Stimulated activated CD4-positive, alpha-beta T cell treated with anti-CD3 and anti-CD28 coated beads, TNF-alpha, amount 100 ng/mL, for 1 hour (primary cell): ENCODE measurements around the gene DLD.
"Not testable (repeated sequence)": the region's sequence is repeated elsewhere in the genome, so short reads cannot be mapped to it uniquely, and the experiment has no call there.

Experiments used
- DNase-seq, 3 donors: peaks; one replicate each; pipeline ENCODE4 v3.0.0-alpha.2; 2020; ENCODE audit warnings: low read depth in 3 of 3, low spot score in 1 of 3

DLD gene, protein sequence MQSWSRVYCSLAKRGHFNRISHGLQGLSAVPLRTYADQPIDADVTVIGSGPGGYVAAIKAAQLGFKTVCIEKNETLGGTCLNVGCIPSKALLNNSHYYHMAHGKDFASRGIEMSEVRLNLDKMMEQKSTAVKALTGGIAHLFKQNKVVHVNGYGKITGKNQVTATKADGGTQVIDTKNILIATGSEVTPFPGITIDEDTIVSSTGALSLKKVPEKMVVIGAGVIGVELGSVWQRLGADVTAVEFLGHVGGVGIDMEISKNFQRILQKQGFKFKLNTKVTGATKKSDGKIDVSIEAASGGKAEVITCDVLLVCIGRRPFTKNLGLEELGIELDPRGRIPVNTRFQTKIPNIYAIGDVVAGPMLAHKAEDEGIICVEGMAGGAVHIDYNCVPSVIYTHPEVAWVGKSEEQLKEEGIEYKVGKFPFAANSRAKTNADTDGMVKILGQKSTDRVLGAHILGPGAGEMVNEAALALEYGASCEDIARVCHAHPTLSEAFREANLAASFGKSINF

DNA sequence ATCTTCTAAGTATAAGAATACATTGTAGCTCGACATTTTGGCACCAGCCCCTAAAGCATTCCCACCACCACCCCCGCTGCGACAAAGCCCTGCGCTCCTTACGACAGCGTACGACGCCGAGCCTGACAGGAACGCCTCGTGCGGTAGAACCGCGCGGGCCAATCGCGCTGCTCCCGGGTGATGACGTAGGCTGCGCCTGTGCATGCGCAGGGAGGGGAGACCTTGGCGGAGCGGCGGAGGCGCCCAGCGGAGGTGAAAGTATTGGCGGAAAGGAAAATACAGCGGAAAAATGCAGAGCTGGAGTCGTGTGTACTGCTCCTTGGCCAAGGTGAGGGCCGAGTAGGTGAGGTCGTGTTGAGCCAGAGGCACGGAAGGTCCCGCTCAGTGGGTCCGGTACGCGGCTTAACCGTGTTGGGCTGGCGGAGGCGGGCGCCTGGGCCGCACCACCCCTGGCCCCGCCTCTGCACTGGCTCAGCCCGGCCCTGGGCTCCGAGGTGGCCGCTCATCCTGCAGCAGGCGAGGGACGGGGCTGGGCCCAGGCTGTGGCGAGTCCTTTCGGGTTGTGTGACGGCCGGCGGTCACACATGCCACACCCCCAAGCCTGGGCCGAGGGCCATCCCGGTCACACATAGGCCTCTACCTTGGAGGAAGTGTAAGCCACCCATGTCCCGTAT, at the start of gene DLD:
DLD (plus strand) TSS at position 222 of the 674 bp plus-strand sequence; CDS start at position 290, 68 bp downstream.
- peak; percentile 77 to 83 (median 80) for DNase-seq

GRCh38 chr7:107842213-107842612, 48.8 kb upstream of the DLD start:
- DNase-seq, result no peak

DNA sequence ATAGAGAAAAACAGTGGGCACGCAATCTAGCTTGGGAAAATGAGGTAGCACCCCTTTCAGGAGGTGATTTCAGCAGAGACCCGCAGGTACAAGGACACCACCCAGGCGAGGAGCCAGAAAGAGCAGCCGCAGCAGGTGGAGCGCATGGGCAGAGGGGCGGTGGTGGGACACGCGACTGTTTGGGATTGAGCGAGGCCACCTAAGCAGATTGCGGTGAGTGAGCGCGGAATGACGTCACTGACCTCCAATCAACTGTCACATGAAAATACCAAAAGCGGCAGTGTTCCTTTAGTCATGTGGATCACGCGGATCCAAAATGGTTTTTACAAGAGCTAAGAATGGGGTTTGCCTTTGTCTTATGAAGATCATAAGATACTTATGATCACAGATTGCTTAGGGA, 47.8 kb upstream of the DLD start:
- DNase-seq, result no peak

DNA sequence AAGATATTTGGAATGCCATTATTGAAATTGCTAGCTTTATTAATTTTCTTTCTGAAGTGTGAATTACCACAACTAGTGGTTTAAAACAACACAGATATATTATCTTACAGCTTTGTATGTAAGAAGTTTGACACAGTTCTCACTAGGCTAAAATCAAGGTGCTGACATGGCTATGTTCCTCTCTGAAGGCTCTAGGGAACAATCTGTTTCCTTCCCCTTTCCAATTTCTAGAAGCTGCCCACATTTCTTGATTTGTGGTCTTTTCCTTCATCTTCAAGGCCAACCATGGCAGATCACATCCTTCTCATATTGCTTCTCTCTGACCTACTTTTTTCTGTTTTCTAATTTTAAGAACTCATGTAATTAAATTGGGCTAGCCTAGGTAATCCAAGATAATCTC, 44.7 kb upstream of the DLD start:
- DNase-seq, result no peak

GRCh38 chr7:107847168-107847835, 43.7 kb upstream of the DLD start:
- no peak for DNase-seq

GRCh38 chr7:107847836-107848175, 43.2 kb upstream of the DLD start:
- not testable (repeated sequence) for DNase-seq

DNA sequence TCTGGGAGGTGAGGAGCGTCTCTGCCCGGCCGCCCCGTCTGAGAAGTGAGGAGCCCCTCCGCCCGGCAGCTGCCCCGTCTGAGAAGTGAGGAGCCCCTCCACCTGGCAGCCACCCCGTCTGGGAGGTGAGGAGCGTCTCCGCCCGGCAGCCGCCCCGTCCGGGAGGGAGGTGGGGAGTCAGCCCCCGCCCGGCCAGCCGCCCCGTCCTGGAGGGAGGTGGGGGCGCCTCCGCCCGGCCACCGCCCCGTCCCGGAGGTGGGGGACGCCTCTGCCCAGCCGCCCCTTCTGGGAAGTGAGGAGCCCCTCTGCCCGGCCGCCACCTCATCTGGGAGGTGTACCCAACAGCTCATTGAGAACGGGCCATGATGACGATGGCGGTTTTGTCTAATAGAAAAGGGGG, 42.8 kb upstream of the DLD start:
- DNase-seq, result not testable (repeated sequence)

DNA sequence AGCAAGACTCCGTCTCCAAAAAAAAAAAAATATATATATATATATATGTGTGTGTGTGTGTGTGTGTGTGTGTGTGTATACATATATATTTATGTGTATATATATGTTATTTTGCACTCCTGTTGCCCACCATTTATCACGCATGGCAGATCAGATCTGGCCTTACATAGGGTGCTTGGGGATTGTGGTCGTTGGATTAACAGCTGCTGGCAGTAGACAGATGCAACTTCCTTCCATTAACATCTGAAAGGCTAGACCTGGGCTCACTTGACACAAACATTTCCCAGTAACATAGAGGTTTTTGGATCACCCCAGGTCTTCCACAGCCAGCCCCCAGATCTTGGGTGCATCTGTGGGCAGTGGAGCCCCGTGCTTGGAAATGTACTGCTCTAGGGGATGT, 40.8 kb upstream of the DLD start:
- no peak for DNase-seq

- no peak for DNase-seq
Observed at GRCh38 chr7:107850643-107851042, 40.3 kb upstream of the DLD start.

DNA sequence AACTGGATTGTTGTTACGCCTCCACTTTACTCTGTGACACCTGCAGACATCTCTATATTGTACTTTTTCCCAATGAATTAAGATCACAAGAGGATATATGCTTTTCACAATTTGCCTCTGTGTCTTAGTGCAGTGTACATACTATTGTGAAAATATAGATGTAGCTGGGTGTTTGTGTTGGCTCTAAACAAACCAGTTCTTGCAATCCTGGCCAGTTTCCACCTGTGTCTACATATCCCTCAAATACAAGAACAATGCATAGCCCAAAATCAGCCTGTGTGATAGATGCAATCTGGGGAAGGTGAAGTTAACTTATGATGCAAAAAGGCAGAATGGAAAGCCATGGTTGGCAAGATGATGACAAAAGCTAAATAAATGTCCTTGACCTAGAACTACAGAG, 36.5 kb upstream of the DLD start:
- no peak for DNase-seq

GRCh38 chr7:107854989-107855388, 36.0 kb upstream of the DLD start:
- no peak for DNase-seq

DNA sequence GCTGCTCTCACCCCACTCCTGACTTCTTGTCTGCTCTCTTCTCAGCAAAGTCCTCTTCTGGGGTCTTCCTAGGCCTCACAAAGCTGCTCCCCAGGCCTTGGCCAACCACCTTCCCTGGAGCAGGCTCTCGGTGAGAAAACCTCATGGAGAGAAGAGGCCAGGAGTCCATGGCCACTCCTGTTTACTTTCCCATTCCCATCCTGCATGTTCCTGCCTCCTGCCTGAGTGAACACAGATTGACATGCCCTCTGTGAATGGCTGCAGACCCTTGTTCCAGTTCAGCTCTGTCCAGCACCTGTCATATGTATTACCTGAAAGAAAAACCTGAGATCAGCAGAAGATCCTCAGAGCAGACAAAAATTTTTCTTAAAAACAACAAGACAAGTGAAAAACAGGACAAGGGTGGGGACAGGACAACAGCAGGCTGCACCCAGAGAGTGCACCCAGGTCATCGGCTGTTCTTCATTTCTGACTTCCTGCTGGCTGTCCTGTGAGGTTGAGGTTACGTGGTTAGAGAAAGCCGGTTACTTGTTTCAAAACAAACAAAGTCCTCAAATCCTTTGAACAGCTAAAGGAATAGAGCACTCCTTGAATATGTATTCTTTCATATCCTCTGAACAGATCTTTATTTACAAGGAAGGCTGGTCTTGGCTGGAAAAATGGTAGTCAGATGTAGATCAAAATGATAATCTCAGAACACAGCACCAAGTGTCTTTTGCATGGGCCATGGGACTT, 34.0 kb upstream of the DLD start:
- DNase-seq, result no peak

- no peak for DNase-seq
Observed at GRCh38 chr7:107857541-107857912, 33.5 kb upstream of the DLD start.

- no peak for DNase-seq
Observed at GRCh38 chr7:107858280-107858679, 32.7 kb upstream of the DLD start.

DNA sequence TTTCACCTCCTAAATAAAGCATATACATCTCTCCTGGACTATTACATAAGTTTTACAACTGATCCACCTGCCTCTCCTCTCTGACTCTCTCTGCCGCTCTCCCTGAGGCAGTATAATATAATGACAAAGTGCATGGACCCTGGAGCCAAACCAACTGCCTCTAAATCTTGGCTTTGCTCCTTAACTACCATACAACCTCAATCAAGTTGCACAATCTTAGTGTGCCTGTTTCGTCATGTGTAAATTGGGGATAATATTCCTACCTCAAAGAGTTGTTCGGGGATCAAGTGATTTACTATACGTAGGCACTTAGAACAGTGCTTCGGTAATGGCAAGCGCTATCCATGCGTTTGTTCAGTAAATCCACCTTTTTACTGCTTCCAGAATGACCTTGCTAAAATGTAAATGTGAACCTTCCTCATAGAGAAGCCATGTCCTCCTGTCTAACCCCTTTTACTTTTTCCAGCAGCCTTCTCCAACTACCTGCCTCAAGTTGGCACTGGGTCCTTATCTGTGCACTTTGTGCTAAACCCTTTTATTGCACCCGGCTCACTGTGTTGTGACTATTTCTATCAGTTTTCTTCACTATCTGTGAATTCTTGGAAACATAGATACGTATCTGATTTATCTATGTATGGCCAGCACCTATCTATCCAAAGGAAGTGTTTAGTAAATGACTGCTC, 30.6 kb upstream of the DLD start:
- no peak for DNase-seq

- no peak for DNase-seq
Observed at GRCh38 chr7:107860981-107861652, 29.9 kb upstream of the DLD start.

DNA sequence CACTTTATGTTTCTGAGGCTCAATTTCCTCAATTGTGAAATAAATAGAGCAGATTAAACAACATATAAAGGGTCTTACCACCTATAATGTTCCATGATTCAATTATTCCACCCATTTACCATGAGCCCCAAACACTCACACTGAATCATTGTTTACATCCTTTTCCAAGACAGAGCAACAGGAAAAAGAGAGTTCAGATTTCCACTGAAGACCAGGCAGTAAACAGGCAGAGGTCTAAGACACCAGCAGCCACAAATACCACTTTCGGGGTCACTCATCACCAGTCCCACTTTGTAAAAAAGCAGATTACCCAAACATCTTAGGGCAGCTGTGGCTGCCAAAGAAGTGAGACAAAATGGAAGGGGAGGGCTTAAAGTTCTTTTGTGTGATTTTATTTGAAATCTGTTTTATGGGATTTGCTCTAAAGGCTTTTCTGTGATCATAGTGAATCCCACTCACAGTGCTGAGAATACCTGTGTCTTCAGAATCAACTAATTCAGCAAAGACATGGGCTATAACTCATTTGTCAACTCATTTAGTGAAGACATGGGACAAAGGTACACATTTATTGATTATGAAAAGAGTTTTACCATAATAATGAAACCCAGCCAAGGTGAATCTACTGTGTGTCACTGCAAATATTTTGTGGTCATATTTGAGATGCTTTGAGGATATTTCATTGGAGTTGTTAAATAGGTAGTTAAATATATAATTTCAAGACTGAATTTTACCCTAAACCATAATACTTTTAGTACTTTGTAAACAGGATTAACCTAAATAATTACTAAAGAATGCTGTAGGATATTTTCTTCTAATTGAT, 24.8 kb upstream of the DLD start:
- no peak for DNase-seq

DNA sequence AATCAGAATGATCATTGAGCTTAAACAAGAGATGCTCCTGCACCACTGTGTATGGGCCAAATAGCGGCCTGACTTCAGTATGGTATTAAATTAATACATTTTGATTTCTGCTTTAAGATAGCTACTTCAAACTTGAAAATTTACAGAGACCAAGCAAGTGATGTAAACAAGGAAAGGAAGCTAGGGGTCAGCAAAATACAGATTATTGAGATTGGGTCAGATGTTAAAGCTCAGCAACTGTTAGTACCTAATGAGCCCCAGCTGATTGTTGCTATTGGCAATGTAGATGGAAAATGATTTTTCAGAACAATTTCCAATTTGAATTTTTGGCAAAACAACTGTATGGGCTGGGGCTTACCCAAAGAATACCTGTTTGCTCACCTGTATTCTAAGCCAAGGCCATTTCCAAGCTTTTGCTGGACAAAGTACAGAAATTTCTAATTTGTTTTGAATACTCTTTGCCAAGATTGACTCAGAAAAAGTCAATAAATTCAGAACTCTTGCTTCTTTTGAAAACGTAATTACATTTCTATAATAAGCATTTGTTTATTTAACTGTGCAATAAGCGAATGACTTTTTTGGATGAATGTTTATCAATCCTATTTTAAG, 23.0 kb upstream of the DLD start:
- DNase-seq, result no peak

- no peak for DNase-seq
Observed at GRCh38 chr7:107870427-107871000, 20.5 kb upstream of the DLD start.
